PFSK-1 (cell line): ENCODE data around the gene ILK.

ENCODE experiments used
- FOXP2 ChIP-seq: optimal IDR thresholded peaks from 2 replicates; pipeline ENCODE3; 2011; ENCODE audit warnings: borderline replicate concordance, control low read depth, inconsistent platforms; ENCODE audit not compliant: insufficient read depth; ENCODE audit errors: extremely low read length, extremely low read depth
- POLR2AphosphoS5 ChIP-seq: IDR thresholded peaks from 2 replicates; pipeline ENCODE4 v1.6.1; 2012; ENCODE audit warnings: low read depth, mild to moderate bottlenecking, control low read depth, low read length, moderate library complexity
- SIN3A ChIP-seq: IDR thresholded peaks from 2 replicates; pipeline ENCODE4 v1.6.1; 2012; ENCODE audit warnings: mild to moderate bottlenecking, low read length, moderate library complexity, borderline replicate concordance; ENCODE audit not compliant: insufficient read depth
- TAF1 ChIP-seq: IDR thresholded peaks from 2 replicates; pipeline ENCODE4 v1.6.1; 2012; ENCODE audit warnings: low read length, control low read depth, borderline replicate concordance; ENCODE audit not compliant: insufficient read depth
- TF ChIP-seq, protein P1 (sequence below), 2 experiments: IDR thresholded peaks; 2 replicates each; pipeline versions ENCODE4 v1.6.1 to v1.8.0; 2011 to 2012; ENCODE audit warnings: low read depth in 2 of 2, low read length in 2 of 2, control low read depth in 1 of 2, inconsistent platforms in 1 of 2, mild to moderate bottlenecking in 1 of 2, moderate library complexity in 1 of 2; ENCODE audit not compliant: insufficient read depth in 1 of 2

GRCh38 chr11:6646071-6646470, 42.5 kb downstream of the ILK start:
- TF ChIP-seq SIN3A (peak; percentile 33; the same call in 1 of the 2 replicates), FOXP2 (peak; percentile 98), POLR2AphosphoS5 (no peak), TAF1 (no peak)
- TF ChIP-seq, protein P1, sequence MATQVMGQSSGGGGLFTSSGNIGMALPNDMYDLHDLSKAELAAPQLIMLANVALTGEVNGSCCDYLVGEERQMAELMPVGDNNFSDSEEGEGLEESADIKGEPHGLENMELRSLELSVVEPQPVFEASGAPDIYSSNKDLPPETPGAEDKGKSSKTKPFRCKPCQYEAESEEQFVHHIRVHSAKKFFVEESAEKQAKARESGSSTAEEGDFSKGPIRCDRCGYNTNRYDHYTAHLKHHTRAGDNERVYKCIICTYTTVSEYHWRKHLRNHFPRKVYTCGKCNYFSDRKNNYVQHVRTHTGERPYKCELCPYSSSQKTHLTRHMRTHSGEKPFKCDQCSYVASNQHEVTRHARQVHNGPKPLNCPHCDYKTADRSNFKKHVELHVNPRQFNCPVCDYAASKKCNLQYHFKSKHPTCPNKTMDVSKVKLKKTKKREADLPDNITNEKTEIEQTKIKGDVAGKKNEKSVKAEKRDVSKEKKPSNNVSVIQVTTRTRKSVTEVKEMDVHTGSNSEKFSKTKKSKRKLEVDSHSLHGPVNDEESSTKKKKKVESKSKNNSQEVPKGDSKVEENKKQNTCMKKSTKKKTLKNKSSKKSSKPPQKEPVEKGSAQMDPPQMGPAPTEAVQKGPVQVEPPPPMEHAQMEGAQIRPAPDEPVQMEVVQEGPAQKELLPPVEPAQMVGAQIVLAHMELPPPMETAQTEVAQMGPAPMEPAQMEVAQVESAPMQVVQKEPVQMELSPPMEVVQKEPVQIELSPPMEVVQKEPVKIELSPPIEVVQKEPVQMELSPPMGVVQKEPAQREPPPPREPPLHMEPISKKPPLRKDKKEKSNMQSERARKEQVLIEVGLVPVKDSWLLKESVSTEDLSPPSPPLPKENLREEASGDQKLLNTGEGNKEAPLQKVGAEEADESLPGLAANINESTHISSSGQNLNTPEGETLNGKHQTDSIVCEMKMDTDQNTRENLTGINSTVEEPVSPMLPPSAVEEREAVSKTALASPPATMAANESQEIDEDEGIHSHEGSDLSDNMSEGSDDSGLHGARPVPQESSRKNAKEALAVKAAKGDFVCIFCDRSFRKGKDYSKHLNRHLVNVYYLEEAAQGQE (IDR thresholded peaks at IDR 0.05; ENCODE audit: insufficient read depth in 1 of 2, low read depth in 2 of 2, low read length in 2 of 2) = no peak
